Kidney capillary endothelial cell (primary cell): ENCODE measurements around the gene RFESD.

Experiments used
- DNase-seq: peaks from one replicate; pipeline ENCODE4 v3.0.0-alpha.2; 2018; ENCODE audit warnings: low spot score

RFESD gene

GRCh38 chr5:95646569-95647431, at the start of gene RFESD:
Gene RFESD (plus strand): TSS chr5:95646777. CDS start chr5:95652272, 5,495 bp downstream.
- DNase-seq = peak; percentile 96

- no peak for DNase-seq
Measured at GRCh38 chr5:95599252-95599651, 47.3 kb upstream of the RFESD start.

GRCh38 chr5:95600557-95600956, 46.0 kb upstream of the RFESD start:
- DNase-seq = no peak

- no peak for DNase-seq
Measured at GRCh38 chr5:95605786-95606185, 40.8 kb upstream of the RFESD start.

- no peak for DNase-seq
Measured at GRCh38 chr5:95606419-95606818, 40.2 kb upstream of the RFESD start.

- no peak for DNase-seq
Measured at GRCh38 chr5:95609711-95610110, 36.9 kb upstream of the RFESD start.

- no peak for DNase-seq
Measured at GRCh38 chr5:95610546-95610945, 36.0 kb upstream of the RFESD start.

GRCh38 chr5:95611396-95611795, 35.2 kb upstream of the RFESD start:
- DNase-seq = no peak

- no peak for DNase-seq
Measured at GRCh38 chr5:95613514-95613913, 33.1 kb upstream of the RFESD start.

- no peak for DNase-seq
Measured at GRCh38 chr5:95615164-95615467, 31.5 kb upstream of the RFESD start.

GRCh38 chr5:95617057-95617456, 29.5 kb upstream of the RFESD start:
- no peak for DNase-seq

- peak; percentile 55 for DNase-seq
Measured at GRCh38 chr5:95619096-95619495, 27.5 kb upstream of the RFESD start.

- DNase-seq = no peak
Measured at GRCh38 chr5:95619514-95620029, 27.0 kb upstream of the RFESD start.

- peak; percentile 81 for DNase-seq
Measured at GRCh38 chr5:95620030-95620869, 26.3 kb upstream of the RFESD start, which contains the start of gene GPR150. Gene GPR150 (plus strand): TSS chr5:95620087. CDS start chr5:95620276, 189 bp downstream.

- peak; percentile 30 for DNase-seq
Measured at GRCh38 chr5:95620870-95621838, 25.4 kb upstream of the RFESD start.

- no peak for DNase-seq
Measured at GRCh38 chr5:95621839-95622629, 24.5 kb upstream of the RFESD start.

- no peak for DNase-seq
Measured at GRCh38 chr5:95623706-95624105, 22.9 kb upstream of the RFESD start.

- DNase-seq = no peak
Measured at GRCh38 chr5:95624368-95624767, 22.2 kb upstream of the RFESD start.

- no peak for DNase-seq
Measured at GRCh38 chr5:95626701-95627100, 19.9 kb upstream of the RFESD start.

GRCh38 chr5:95627971-95628810, 18.4 kb upstream of the RFESD start:
- no peak for DNase-seq
